GM18517 (cell line): Measurements from ENCODE around the gene LCLAT1.
"Not testable (repeated sequence)": the region's sequence is repeated elsewhere in the genome, so short reads cannot be mapped to it uniquely, and the experiment has no call there.

Experiments
- ATAC-seq: cut with Tn5 transposase; IDR thresholded peaks from one replicate; pipeline ENCODE4 v1.9.1; 2021; ENCODE audit warnings: mild to moderate bottlenecking, moderate library complexity; ENCODE audit not compliant: unreplicated experiment

LCLAT1 gene

DNA sequence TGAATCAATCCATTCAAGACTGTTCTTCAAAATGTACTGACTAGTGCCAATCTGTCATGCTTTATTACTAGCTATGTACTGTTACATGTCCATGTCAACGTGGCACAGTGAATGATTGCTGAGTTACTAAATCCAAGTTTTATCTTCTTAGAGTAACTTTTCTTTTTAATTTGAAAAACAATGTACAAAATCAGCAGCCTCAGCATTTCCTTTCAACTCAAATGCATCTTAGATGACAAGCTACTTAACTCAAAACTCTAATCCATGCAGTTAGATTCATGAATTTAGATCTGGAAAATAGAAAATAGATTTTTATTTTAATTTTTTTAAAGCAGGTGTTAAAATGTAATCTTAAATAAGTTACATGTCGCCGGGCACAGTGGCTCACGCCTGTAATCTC lies 186.0 kb downstream of the LCLAT1 start:
- no peak for ATAC-seq

DNA sequence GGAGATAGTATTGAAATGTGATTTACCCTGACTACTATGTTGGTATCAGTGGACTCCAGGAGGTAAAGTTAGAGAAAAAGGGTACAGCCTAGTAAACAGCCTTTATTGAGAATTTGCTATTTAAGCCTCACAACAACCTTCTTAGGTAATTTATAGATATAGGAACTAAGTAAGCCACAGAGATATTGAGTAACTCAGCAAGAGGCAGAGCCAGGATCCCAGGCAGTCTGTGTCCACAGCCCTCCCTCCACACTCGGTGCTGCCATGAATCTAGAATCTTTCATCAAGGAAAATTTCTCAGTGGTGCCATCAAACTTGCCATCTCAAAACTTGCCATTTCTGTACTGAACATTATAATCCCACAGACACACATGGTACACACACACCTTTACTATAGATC lies 189.3 kb downstream of the LCLAT1 start:
- no peak for ATAC-seq

DNA sequence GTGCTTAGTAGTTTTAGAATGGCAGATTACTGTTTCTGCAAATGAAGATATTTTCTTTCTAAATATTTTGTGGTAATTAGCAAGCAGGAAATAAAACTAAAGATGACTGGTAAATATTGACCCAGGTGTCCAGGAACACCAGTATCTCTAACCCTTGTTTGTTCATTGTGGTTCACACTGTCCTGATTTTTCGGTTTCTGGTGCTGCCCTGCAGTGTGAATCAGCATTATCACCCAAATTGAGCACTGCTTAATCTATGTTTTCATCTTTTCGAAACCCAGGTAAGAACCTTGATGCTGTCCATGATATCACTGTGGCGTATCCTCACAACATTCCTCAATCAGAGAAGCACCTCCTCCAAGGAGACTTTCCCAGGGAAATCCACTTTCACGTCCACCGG lies 192.8 kb downstream of the LCLAT1 start:
- ATAC-seq, result no peak

DNA sequence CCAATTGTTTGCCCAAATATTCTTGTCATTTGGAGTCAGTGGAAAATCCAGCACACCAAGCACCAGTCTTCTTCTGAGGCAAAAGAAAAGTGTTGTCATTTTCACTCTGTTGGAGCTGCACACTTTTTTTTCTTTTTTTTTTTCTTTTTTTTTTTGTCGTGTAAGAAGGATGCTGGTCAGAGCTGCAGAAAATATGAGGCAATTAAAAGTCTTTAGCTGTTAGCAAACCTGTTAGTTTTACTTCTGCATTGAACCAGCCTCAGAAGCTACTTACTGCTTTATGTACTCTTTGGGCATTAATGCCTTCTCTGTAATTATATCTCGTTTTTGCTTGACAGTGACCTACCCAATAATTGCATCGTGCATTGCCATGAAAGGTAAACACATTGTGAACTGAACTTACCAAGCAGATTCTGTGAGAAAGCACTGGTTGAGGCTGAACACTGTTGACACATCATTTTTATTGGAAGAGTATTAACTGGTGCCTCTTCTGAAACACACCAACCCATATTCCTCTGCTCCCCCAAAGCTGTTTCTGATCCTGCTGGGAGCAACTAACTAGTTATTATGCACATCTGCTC lies 194.8 kb downstream of the LCLAT1 start:
- ATAC-seq, result no peak

DNA sequence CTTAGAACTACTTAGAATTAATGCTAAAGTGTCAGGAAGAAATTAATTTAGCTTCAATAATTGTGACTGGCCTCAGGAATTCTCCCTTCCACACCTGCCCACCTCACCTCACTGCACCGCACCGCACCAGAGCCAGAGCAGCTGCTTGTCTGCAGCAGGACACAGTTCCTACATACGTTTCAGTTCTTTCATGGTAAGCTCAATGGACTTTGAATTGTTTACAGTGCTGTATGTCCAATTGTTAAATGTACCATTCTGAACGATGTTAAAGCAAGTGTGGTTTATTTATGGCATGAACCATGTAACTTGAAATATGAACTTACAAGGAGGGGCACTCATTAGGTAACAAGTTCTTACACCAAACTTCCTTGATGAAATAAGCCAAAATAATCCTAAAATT lies 196.0 kb downstream of the LCLAT1 start:
- ATAC-seq, result not testable (repeated sequence)

DNA sequence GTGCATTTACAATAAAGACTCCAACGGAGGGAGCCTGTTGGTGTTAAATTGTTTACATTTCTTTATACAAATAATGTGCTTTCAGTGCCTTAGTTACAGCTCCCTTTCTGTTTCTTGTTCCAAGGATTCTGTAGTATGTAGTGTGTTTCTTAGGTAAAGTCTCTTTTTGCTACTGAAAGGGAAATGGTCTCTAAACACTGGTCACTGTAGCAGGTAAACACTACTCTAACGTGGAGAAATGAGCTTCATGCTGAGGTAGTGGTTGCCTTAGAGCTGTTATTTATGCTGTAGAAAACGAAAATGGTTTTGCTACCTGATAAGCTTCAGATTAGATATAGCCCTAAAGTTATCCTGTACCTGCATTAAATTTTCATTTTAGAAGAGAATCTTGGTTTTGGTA lies 196.6 kb downstream of the LCLAT1 start:
- ATAC-seq, result no peak

DNA sequence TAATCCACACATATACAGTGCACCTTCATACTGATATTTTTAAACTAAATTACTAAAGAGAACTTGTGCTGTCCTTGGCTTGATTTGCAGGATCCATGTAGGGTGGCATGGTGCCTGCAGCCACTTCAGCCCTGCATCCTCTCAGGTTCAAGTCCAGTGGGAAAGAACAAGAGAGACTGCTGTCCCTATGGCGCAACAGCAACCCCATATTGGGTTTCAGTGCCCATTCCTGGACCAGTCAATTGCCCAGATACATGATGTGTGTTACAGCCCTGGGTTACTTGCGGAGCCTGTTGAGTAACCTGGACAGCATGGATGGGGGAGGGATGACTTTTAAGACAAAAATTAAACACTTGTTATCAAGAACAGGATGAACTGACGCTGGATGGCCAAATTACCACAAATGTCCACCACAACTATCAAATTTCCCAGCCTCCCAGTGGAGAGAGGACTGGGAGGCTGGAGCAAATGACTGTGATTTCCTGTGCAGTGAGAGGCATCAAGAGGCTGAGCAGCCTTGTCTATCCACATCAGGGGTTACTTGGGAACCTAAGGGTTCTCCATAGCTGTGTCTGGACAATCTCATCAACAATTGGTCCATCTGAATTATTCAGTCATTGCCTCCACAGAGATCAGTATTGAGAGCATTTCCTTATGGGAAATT lies 198.2 kb downstream of the LCLAT1 start:
- ATAC-seq, result no peak

DNA sequence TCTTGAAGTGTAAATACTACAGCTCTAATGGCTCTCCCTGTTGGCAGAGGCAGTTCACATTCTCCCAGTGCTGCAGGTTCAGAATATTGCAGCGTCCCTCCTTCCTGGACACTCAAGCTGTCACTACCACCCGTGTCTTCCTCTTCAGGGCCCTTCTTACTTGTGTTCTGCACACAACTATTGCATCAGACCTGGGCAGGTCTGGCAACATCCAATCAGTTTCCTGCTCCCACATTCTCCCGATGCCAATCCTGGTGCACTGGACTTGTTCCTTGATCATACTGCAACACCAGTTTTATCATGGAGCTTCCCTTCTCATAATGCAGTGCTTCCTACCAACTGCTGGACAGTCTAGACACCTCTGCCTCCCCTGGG lies 198.7 kb downstream of the LCLAT1 start:
- no peak for ATAC-seq

DNA sequence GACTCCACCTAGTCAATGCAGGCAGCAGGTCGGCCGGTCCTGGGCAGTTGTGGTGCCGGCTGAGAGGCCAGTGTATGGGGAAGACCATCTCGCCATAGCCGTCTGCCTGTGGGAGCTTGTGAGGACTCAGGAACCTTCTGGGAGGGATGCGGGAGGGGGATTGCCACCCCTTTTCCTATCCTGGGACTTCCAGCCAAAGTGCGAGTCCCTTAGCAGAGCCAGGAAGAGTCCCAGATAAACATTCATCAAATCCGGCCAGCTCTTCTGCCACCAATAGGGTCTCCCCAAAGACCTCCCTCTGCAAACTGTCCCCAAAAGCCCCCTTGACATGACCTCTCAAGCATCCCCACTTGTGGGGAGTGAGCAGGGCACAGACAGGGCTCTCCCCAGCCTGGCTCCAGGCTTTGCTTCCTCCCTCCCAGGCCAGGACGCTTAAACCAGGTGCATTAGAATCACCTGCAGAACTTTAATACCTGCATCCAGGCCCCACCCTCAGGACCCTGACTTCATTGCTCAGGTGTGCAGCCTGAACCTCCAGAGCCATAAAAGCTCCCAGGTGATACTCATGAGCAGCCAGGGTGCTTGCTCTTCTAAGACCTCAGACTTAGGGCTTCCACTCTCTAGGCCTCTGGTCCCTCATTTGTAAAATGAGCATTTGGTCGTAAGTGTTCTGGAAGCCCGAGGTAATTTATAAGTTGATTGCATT lies 200.9 kb downstream of the LCLAT1 start:
- no peak for ATAC-seq

DNA sequence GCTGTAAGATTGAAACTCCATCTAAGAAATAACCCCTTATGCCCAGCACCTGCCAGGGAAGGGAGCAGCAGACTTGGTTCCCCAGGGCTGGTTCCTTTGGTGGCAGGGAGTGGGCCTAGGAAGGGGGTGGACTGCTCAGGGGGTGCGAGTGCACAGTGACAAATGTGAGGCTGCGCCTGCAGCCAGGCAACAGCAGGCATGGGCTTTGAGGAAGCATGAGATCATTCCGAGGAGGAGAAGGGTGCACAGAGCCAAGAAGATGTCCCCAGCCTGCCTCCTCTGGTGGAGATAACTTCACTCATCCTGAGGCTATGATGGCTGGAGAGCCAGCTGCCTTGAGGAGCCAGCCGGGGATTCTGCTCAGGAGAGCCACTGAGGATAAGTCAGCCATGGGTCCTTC lies 202.2 kb downstream of the LCLAT1 start:
- ATAC-seq, result no peak

DNA sequence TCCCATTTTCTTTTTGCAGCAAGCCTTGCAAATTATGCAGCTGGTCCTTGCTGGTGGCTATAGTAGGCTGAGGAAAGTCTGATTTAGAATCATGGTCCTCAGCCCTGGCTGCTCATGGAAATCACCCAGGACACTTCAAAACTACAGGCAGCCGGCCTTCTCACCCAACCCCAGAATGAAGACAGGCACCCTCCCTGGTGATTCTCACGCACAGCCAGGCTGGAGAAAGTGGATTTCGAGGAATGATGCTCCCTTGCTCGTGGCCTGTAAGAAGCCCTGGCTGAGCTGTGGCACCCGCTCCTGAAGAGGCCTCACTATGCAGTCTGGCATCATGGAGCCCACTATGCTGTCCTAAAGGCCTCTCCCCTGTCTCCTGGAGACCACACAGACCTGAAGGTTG lies 202.8 kb downstream of the LCLAT1 start:
- ATAC-seq, result no peak

DNA sequence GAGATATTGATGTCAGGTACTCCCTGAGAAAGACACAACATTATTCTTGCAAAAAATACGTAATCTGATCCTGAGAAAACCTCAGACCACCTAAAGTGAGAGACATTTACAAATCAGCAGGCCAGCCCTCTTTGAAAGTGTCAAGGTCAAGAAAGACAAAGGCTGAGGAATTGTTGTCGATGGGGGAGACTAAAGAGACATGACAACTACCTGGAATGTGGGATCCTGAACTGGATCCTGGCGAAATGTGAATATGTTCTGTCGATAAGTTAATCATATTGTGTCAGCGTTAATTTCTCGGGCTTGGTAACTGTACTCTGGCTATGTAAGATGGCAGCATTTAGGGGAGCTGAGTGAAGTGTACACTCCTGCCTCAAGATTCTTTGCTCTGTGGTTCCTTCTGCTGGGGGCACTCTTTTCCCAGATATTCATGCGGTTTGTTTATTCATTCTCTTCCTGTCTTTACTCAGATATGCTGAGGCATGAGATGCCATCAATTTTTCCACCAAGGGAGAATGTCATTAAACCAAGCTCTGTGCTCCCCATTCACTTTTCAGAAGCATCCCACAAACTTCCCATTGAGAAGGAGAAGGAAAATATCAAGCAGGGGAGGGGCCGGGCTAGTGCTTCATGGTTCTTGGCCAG lies 205.3 kb downstream of the LCLAT1 start:
- ATAC-seq, result no peak

DNA sequence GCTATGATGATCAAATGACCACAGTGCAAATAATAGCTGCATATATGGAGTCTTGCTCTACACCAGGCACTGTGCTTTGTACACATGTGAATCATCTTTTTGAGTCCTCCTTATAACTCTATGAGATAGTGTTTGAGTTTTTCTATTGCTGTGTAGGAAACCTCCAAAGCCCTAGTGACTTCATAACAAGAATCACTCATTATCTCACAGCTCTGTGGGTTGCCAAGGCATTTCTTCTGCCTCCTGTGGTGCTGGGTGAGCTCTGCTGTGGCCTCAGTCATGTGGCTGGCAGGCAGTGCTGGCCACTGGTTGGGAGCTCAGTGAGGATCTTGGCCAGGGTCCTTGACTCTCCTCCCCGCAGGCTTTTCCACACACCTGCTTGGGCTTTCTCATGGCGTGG lies 206.8 kb downstream of the LCLAT1 start:
- ATAC-seq, result no peak

DNA sequence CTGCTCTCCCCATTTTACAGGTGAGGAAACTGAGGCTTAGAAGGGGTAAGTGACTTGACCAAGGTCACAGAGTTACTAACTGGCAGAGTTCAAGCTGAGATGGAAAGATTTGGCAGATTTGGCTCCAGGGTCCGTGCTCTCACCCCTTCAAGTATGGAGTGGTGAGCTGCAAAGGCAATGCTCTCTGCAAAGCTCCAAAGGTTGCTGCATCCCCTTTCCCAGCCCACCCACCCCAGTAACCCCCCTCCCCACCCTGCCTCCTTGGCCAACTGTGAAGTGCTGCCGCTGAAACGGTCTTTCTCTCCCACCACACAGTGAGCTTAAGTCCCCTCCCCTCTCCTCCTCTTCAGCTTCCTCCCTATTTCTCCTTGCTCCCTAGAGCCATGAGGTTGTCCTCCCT lies 207.4 kb downstream of the LCLAT1 start:
- ATAC-seq, result no peak

DNA sequence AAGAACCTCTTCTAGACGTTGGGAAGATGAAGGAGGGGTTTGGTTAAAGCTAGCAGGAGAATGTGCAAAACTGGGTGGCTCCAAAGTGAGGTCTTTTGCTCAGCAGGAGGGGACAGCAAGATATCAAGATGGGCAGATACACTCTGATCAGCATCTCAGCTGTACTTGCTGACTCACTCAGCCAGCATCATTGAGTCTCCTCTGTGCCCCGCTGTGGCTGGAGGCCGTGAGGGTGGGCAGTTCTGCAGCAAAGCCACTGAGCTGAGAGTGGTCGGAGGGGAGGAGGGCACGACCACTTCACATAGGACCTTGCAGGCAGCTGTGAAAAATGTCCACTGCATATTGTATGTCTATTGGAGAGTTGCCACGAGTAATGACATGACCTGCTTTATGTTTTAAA lies 208.2 kb downstream of the LCLAT1 start:
- no peak for ATAC-seq

DNA sequence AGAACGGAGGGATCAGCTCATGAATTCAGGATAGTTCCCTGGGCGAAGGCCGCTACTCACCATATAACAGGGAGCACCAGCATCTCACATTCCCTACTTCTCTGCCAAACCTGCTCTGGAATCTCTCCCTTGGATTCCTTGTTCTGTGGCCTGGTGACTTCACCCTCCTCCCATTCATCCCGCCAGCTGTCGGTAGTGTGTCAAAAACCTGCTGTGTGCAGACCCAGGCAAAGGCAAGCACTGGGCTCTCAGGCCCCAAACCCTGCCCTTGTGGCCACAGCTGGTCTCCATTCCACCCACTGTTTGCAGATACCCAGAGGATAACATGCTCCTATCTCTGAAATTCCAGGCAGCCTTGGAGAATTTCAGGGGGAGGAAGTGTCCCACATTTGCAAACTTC lies 208.6 kb downstream of the LCLAT1 start:
- ATAC-seq, result no peak

DNA sequence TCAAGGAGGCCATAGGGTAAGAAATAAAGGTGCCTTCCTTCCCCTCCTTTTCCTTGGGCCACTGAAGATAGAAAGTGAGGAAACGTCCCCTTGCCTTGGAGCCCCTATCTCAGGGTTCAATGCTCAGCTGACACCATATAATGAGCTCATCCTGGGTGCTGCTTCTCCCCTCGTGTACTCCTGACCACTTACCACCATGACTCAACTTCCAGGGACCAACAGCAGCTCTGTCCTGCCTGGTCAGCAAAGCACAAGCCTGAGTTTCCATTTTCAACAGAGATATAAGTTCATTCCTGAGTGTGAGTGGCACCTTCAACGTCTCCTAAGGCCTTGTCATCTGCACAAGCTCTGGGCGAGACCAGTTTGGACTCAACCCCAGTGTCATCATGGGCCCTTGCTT lies 209.0 kb downstream of the LCLAT1 start:
- ATAC-seq, result no peak

DNA sequence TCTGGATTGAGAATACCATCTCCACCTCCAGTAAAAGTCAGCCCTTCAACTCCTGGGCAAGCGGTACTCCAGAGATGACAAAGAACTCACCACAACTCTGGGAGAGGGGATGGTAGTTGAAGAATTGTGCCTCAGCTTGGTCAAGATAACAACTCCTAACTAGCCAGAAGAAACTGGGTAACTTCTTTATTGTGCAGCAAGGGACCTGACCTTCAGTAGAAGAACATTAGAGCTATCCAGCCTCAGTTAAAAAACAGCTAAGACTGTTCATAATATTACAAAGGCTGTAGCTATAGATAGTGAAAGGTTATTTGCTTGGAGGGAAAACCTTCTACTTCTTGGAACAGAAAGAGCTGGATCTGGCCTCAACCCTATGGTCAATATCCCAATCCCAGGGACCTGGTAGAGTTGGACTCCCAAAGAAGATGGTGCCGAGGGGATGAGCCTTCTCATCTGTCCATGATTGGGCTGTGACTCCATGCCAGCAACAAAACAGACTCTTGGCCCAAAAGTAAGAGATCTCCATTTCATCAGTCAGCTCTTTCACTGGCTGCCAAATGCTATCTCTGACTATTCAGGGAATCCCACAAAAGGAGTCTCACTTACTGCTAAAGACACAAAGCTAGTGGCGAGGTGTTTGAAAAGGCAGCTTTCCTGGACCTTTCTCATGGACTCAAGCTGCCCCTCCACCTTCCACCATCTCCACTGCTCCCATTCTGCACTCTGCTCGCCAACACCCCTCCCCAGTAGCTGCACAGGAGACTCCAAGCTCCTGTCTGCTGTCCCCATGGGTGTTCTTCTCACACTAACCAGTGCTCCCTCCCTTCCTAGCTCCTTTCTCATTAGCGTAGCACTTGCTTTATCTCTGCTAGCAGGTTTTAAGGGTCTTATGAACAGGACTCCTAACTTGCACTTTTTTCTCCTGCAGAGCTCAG lies 214.4 kb downstream of the LCLAT1 start:
- no peak for ATAC-seq

DNA sequence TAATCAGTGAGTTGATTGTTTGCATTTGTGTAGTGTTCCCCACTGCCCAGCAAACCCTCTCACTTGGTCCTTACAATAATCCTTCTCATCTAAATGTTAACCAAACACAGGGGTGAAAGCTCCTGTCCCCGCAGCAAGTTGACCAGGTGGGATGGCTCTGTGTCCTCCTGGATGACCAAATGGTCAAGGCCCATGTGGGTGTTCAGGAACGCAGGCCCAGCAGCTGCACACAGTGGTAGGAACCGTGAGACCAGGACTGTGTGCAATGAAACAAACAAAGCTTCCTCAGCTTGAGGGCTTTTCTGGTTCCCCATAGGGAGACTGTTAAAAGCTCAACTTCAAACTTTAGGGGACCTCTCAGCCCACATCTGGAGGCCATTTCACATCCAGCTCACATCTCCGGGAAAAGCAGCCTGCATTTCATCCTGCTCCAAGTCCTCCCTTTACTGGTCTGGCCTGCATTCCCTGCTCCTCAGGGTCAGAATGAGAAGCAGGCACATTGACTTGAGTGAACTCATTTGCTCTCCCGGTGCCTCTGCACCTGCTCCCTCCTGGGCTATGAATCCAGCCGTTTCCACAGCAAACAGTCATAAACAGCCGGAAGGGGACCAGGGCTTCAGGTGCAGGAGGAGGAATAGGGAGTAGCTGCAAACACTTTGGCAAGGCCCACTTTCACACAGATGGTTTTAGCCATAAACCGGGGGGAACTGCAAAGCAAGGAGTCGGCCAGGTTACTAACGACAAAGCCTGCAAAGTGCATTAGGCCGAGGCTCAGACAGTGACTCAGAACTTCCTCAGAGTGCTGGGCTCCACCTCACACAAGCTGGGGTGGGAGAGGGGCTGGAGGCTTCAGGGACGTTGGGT lies 215.5 kb downstream of the LCLAT1 start:
- no peak for ATAC-seq

DNA sequence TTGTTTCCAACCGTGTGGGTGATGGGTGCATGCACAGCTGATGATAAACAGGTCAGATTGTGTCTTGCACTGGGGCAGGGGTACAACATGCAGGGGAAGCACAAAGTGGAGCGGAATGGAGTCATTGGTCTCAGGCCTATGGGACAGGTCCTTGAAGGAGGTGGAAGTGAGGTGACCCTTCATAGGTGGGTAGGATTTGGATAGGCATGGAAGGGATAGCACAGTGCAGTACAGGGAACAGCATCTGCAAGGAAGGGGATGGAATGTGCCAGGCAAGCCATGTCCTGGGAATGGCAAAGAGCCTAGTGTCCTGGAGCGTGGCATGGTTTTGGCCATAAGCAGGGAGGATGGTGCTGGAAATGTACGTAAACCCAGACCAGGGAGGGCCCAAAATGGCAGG lies 216.3 kb downstream of the LCLAT1 start:
- no peak for ATAC-seq
